OCI-LY1 (cell line): Measurements from ENCODE around the gene CLCN5.

Experiments
- EZH2 ChIP-seq: fragments of 200-600 bp; sonication (generic), shearing (Covaris generic); IDR thresholded peaks from 2 replicates; pipeline ENCODE4 v1.8.0; 2017; ENCODE audit warnings: borderline replicate concordance, mixed run types, mild to moderate bottlenecking, antibody characterized with exemption, low read length, moderate library complexity, mixed read lengths
- TF ChIP-seq, protein P1 (sequence below): fragments of 200-600 bp; sonication (generic), shearing (Covaris generic); IDR thresholded peaks from 2 replicates; pipeline ENCODE4 v1.5.1; 2017; ENCODE audit warnings: mild to moderate bottlenecking, antibody characterized with exemption, low read length, moderate library complexity, mixed read lengths

DNA sequence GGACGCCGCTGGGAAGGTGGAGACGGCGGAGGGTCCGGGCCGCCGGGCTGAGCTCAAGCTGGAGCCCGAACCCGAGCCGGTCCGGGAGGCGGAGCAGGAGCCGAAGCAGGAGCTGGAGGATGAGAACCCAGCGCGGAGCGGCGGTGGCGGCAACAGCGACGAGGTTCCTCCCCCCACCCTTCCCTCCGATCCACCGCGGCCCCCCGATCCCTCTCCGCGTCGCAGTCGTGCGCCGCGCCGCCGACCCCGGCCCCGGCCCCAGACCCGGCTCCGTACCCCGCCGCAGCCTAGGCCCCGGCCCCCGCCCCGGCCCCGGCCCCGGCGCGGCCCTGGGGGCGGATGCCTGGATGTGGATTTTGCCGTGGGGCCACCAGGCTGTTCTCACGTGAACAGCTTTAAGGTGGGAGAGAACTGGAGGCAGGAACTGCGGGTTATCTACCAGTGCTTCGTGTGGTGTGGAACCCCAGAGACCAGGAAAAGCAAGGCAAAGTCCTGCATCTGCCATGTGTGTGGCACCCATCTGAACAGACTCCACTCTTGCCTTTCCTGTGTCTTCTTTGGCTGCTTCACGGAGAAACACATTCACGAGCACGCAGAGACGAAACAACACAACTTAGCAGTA, 42.6 kb upstream of the CLCN5 start:
- TF ChIP-seq EZH2, result no peak
- TF ChIP-seq, protein P1, sequence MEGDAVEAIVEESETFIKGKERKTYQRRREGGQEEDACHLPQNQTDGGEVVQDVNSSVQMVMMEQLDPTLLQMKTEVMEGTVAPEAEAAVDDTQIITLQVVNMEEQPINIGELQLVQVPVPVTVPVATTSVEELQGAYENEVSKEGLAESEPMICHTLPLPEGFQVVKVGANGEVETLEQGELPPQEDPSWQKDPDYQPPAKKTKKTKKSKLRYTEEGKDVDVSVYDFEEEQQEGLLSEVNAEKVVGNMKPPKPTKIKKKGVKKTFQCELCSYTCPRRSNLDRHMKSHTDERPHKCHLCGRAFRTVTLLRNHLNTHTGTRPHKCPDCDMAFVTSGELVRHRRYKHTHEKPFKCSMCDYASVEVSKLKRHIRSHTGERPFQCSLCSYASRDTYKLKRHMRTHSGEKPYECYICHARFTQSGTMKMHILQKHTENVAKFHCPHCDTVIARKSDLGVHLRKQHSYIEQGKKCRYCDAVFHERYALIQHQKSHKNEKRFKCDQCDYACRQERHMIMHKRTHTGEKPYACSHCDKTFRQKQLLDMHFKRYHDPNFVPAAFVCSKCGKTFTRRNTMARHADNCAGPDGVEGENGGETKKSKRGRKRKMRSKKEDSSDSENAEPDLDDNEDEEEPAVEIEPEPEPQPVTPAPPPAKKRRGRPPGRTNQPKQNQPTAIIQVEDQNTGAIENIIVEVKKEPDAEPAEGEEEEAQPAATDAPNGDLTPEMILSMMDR, result no peak
